ENCODE results near the gene PTGR1. TPM values are rescaled to one million over a fixed set of nuclear protein-coding genes. Genes with fewer than 3 reads are reported as not detected.

Gene PTGR1
- total and polyA plus RNA-seq, 2 of the 8 experiments (the other 6 are each of a cell fraction or from before 2014, with no cell fraction given) = 16.9 to 28.5 TPM

DNA sequence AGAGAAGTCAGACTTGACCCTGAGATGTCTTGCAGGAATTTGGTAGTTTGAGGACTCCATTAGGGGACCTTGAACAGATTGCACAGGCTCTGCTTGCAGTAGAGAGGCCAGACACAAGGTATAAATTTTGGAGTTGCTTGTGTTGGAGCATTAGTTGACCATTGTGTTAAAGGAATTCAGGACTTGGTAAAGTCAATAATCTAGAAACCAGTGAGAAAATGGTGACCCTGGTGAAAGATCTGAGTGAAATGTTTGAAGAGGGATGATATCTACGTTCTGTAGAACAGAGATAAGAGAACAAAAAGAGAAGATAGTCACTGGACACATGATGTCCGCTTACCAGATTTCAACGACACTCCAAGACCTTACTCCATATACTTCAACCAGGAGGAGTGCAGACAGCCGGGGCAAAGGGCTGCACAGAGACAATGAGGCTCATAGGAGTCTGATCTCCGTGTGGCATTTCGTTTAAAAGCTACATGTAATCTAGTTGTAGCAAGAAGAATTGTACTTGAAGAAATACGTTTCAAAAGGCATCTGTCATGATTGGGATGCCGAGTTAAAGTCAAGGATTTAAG, 44.8 kb upstream of the PTGR1 start:
- ChIA-PET POLR2A (ENCODE audit: partially characterized antibody) (interaction anchor here (0.8 to 1.4 kb wide), 2 partner anchors 11 to 13 kb away, joined by 3 to 7 read pairs; partner anchors contain the start of gene DNAJC25), CTCF (ENCODE audit: partially characterized antibody) (interaction anchor here (0.6 to 1.1 kb wide), 4 partner anchors 15 to 786 kb away, joined by 3 to 4 read pairs (median 4); no protein-coding TSS in a partner anchor)
- Histone ChIP-seq H3K4me3 (ENCODE audit: extremely low read depth in 1 of 4, insufficient read depth in 2 of 4, low read depth in 3 of 4, low read length in 4 of 4) (no peak overlapping the region), H3K23me2 (ENCODE audit: low read depth, low read length) (no peaks in the 10 kb centered on the region), H2BK5ac (ENCODE audit: low read depth, low read length) (no peak overlapping the region), H3K27me3 (replicated peaks in 1 of 4; ENCODE audit: control insufficient read depth in 3 of 4, extremely low read depth in 1 of 4, insufficient read depth in 3 of 4, low read length in 3 of 4) (no peaks in the 10 kb centered on the region), H2BK12ac (ENCODE audit: low read depth, low read length) (no peak overlapping the region), H2BK15ac (ENCODE audit: low read length) (no peak overlapping the region), H3K23ac (ENCODE audit: insufficient read length) (no peak overlapping the region), H4K8ac (ENCODE audit: extremely low read depth, insufficient read depth, low read length) (no peak overlapping the region), H3K4ac (replicated peaks; ENCODE audit: insufficient read length, low read depth, low read length) (no peak overlapping the region), H2AK5ac (ENCODE audit: low read depth, low read length) (no peak overlapping the region), H3K18ac (ENCODE audit: extremely low read depth, low read length) (no peak overlapping the region), H3K9me3 (ENCODE audit: insufficient read depth in 2 of 2, low read depth in 1 of 2, low read length in 1 of 2) (no peaks in the 10 kb centered on the region), H3K79me2 (ENCODE audit: control insufficient read depth in 1 of 2, insufficient read depth in 2 of 2, low read length in 2 of 2) (peaks cover 0 to 4% of the 10 kb centered on the region in 2 experiments; a peak in 2 of 4 replicates), H4K91ac (replicated peaks; ENCODE audit: insufficient read length, low read length) (no peak overlapping the region), H3K14ac (ENCODE audit: insufficient read length) (no peak overlapping the region), H3K27ac (ENCODE audit: low read depth, low read length) (no peak overlapping the region), H3K4me2 (ENCODE audit: insufficient read depth in 1 of 2, low read depth in 2 of 2, low read length in 2 of 2) (no peak overlapping the region), H2BK20ac (ENCODE audit: low read length) (no peak overlapping the region), H2BK120ac (replicated peaks; ENCODE audit: low read depth, low read length) (no peak overlapping the region), H3K79me1 (ENCODE audit: low read depth, low read length) (no peaks in the 10 kb centered on the region), H4K5ac (ENCODE audit: insufficient read length, low read depth, low read length) (no peak overlapping the region), H3K4me1 (replicated peaks in 1 of 4; ENCODE audit: control insufficient read depth in 3 of 4, insufficient read depth in 4 of 4, low read length in 3 of 4) (no peaks in the 10 kb centered on the region), H3K9ac (replicated peaks in 1 of 4; ENCODE audit: extremely low read depth in 1 of 4, low read depth in 3 of 4, low read length in 3 of 4) (no peak overlapping the region), H4K20me1 (replicated peaks in 1 of 2; ENCODE audit: control insufficient read depth in 1 of 2, insufficient read depth in 2 of 2, low read length in 2 of 2) (peaks cover 0 to 2% of the 10 kb centered on the region in 2 experiments), H3K56ac (replicated peaks; ENCODE audit: insufficient read length, low read depth, low read length) (no peak overlapping the region), H3K36me3 (ENCODE audit: control insufficient read depth in 2 of 4, insufficient read depth in 4 of 4, low read length in 3 of 4) (peaks cover 0 to 17% (median 4%) of the 10 kb centered on the region in 4 experiments; a peak in 5 of 8 replicates), H2AFZ (ENCODE audit: low read length) (no peak overlapping the region)
- DNase-seq (ENCODE audit: low read depth in 1 of 2, low spot score in 2 of 2) (no peak), FAIRE-seq (no peak)
- 92% methylated on average over 8 of the region's 8 CpGs; no CpG with 5 or more reads in 1 of the 2 experiments for WGBS, 2 experiments (ENCODE audit: extremely low coverage in 1 of 2, insufficient coverage in 1 of 2, insufficient read length in 1 of 2, insufficient replicate concordance in 2 of 2, low coverage in 1 of 2, low lambda C conversion rate in 2 of 2, missing lambda C conversion rate in 1 of 2)
- TF ChIP-seq POLR2AphosphoS5 (IDR thresholded peaks at IDR 0.05; ENCODE audit: low read depth, low read length) (no peak), NANOG (IDR thresholded peaks at IDR 0.05; ENCODE audit: insufficient read depth, low read depth, low read length, poor library complexity, severe bottlenecking) (no peak), CREB1 (IDR thresholded peaks at IDR 0.05) (no peak), HDAC6 (IDR thresholded peaks at IDR 0.05; ENCODE audit: low read depth, low read length) (no peak), TAF1 (IDR thresholded peaks at IDR 0.05; ENCODE audit: low read depth, low read length) (no peak)
- TF ChIP-seq, protein P1, sequence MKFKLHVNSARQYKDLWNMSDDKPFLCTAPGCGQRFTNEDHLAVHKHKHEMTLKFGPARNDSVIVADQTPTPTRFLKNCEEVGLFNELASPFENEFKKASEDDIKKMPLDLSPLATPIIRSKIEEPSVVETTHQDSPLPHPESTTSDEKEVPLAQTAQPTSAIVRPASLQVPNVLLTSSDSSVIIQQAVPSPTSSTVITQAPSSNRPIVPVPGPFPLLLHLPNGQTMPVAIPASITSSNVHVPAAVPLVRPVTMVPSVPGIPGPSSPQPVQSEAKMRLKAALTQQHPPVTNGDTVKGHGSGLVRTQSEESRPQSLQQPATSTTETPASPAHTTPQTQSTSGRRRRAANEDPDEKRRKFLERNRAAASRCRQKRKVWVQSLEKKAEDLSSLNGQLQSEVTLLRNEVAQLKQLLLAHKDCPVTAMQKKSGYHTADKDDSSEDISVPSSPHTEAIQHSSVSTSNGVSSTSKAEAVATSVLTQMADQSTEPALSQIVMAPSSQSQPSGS (IDR thresholded peaks at IDR 0.05; ENCODE audit: low read length) = no peak

Measured in H1 (cell line).